Esophagus (tissue), 2 donors: ENCODE results near the gene BNC1. TPM values are rescaled to one million over a fixed set of nuclear protein-coding genes. Genes with fewer than 3 reads are reported as not detected.
A peak's percentile ranks its signal among the peaks of the same experiment; 100 is the strongest.

ENCODE experiments used
- H3K27ac ChIP-seq, 2 donors: one replicate each; pipeline ENCODE4 v1.5.1; 2013; ENCODE audit warnings: low read depth in 2 of 2, mild to moderate bottlenecking in 2 of 2, inconsistent platforms in 1 of 2, low read length in 1 of 2, moderate library complexity in 1 of 2
- H3K27me3 ChIP-seq, 2 donors: one replicate each; pipeline ENCODE4 v1.6.1; 2013; ENCODE audit warnings: low read length in 2 of 2, control low read depth in 1 of 2, mild to moderate bottlenecking in 1 of 2; ENCODE audit not compliant: insufficient read depth in 2 of 2, control insufficient read depth in 1 of 2
- H3K36me3 ChIP-seq, 2 donors: one replicate each; pipeline ENCODE4 v1.6.1; 2013; ENCODE audit warnings: low read length in 1 of 2; ENCODE audit not compliant: control insufficient read depth in 2 of 2, insufficient read depth in 2 of 2
- H3K4me1 ChIP-seq, 2 donors: one replicate each; pipeline ENCODE4 v1.6.1; 2013; ENCODE audit warnings: low read length in 1 of 2; ENCODE audit not compliant: control insufficient read depth in 2 of 2, insufficient read depth in 2 of 2
- H3K4me3 ChIP-seq, 2 donors: one replicate each; pipeline ENCODE4 v1.5.1; 2013; ENCODE audit warnings: low read length in 2 of 2, mild to moderate bottlenecking in 2 of 2, low read depth in 1 of 2, moderate library complexity in 1 of 2
- H3K9me3 ChIP-seq, 2 donors: one replicate each; pipeline ENCODE4 v1.6.1; 2013; ENCODE audit warnings: mild to moderate bottlenecking in 2 of 2, low read depth in 1 of 2, low read length in 1 of 2, moderate library complexity in 1 of 2; ENCODE audit not compliant: control insufficient read depth in 2 of 2, insufficient read depth in 1 of 2
- WGBS, 2 donors: extraction: QIAGEN DNeasy Blood & Tissue Kit; methylation state at CpG; one replicate each; pipeline ENCODE4 v1.1.7; 2013; 5-methylcytosine and 5-hydroxymethylcytosine counted together
- polyA plus RNA-seq, 2 donors: library from polyadenylated mRNA; stranded (reverse); fragments of 200-250 nt; gene quantifications; one replicate each; pipeline ENCODE4 v1.2.3, GENCODE V29; 2013
- donor health status: healthy with polysubstance abuse.
- donor health status: Bipolar disorder and iron deficiency.

BNC1 gene
- 1 to 10 TPM; 7.1 to 7.6 TPM for polyA plus RNA-seq

- Histone ChIP-seq H3K9me3 (peaks cover 0 to 3% of the 10 kb centered on the region in 2 donors), H3K27ac (peak within 1 kb of the TSS; percentile 73 to 75), H3K36me3 (no peaks in the 10 kb centered on the region), H3K27me3 (no peaks in the 10 kb centered on the region), H3K4me3 (peak within 1 kb of the TSS; percentile 51 to 72), H3K4me1 (peaks cover 3 to 12% of the 10 kb centered on the region in 2 donors)
- 3% methylated on average over 51 to 93 of the region's 93 CpGs for WGBS, 2 donors
Measured at GRCh38 chr15:83284559-83285283, at the start of gene BNC1. Gene BNC1 (minus strand): TSS chr15:83284664. CDS start chr15:83284628, 36 bp downstream.

- H3K27me3 ChIP-seq: no peaks in the 10 kb centered on the region
- H3K36me3 ChIP-seq: no peaks in the 10 kb centered on the region
- no peaks in the 10 kb centered on the region for H3K9me3 ChIP-seq
- H3K4me3 ChIP-seq: no peak overlapping the region
- no peaks in the 10 kb centered on the region for H3K4me1 ChIP-seq
- no peak overlapping the region for H3K27ac ChIP-seq
- WGBS, 2 donors: 72 to 76% methylated on average over 4 of the region's 4 CpGs
Measured at GRCh38 chr15:83327041-83327440, 42.6 kb upstream of the BNC1 start.

GRCh38 chr15:83324799-83325198 lies 40.3 kb upstream of the BNC1 start:
- Histone ChIP-seq H3K4me1 (peaks cover 0 to 3% of the 10 kb centered on the region in 2 donors), H3K27ac (no peak overlapping the region), H3K27me3 (no peaks in the 10 kb centered on the region), H3K36me3 (no peaks in the 10 kb centered on the region), H3K9me3 (no peaks in the 10 kb centered on the region), H3K4me3 (no peak overlapping the region)
- 41 to 63% methylated on average over 2 of the region's 2 CpGs for WGBS, 2 donors

- H3K27ac ChIP-seq: no peak overlapping the region
- 56 to 61% methylated on average over 9 of the region's 9 CpGs for WGBS, 2 donors
- H3K4me1 ChIP-seq: peaks cover 0 to 3% of the 10 kb centered on the region in 2 donors
- no peak overlapping the region for H3K4me3 ChIP-seq
- peaks cover 0 to 2% of the 10 kb centered on the region in 2 donors for H3K9me3 ChIP-seq
- no peaks in the 10 kb centered on the region for H3K36me3 ChIP-seq
- no peaks in the 10 kb centered on the region for H3K27me3 ChIP-seq
Measured at GRCh38 chr15:83323296-83323711, 38.8 kb upstream of the BNC1 start.

GRCh38 chr15:83322691-83323090 lies 38.2 kb upstream of the BNC1 start:
- no peak overlapping the region for H3K27ac ChIP-seq

GRCh38 chr15:83322061-83322460 lies 37.6 kb upstream of the BNC1 start:
- H3K4me1 ChIP-seq: peaks cover 0 to 3% of the 10 kb centered on the region in 2 donors
- WGBS, 2 donors: 34 to 44% methylated on average over 6 of the region's 6 CpGs
- no peak overlapping the region for H3K4me3 ChIP-seq
- H3K36me3 ChIP-seq: no peaks in the 10 kb centered on the region
- H3K9me3 ChIP-seq: peaks cover 0 to 2% of the 10 kb centered on the region in 2 donors
- no peaks in the 10 kb centered on the region for H3K27me3 ChIP-seq
- H3K27ac ChIP-seq: no peak overlapping the region

More at GRCh38 chr15:83322691-83323090, 38.2 kb upstream of the BNC1 start:
- Histone ChIP-seq H3K4me3 (no peak overlapping the region), H3K4me1 (peaks cover 0 to 3% of the 10 kb centered on the region in 2 donors), H3K36me3 (no peaks in the 10 kb centered on the region), H3K27me3 (no peaks in the 10 kb centered on the region), H3K9me3 (peaks cover 0 to 2% of the 10 kb centered on the region in 2 donors)
- WGBS, 2 donors: 79 to 85% methylated on average over 3 of the region's 3 CpGs

- Histone ChIP-seq H3K36me3 (no peaks in the 10 kb centered on the region), H3K27me3 (no peaks in the 10 kb centered on the region), H3K9me3 (peaks cover 0 to 2% of the 10 kb centered on the region in 2 donors), H3K4me3 (no peak overlapping the region), H3K27ac (no peak overlapping the region), H3K4me1 (peaks cover 0 to 3% of the 10 kb centered on the region in 2 donors)
Measured at GRCh38 chr15:83320844-83321243, 36.4 kb upstream of the BNC1 start.

- Histone ChIP-seq H3K27me3 (no peaks in the 10 kb centered on the region), H3K36me3 (no peaks in the 10 kb centered on the region), H3K27ac (no peak overlapping the region), H3K9me3 (peaks cover 0 to 2% of the 10 kb centered on the region in 2 donors), H3K4me3 (no peak overlapping the region), H3K4me1 (peaks cover 0 to 3% of the 10 kb centered on the region in 2 donors)
- 62 to 69% methylated on average over 4 of the region's 4 CpGs for WGBS, 2 donors
Measured at GRCh38 chr15:83320404-83320803, 35.9 kb upstream of the BNC1 start.

GRCh38 chr15:83319771-83320170 lies 35.3 kb upstream of the BNC1 start:
- Histone ChIP-seq H3K36me3 (no peaks in the 10 kb centered on the region), H3K27ac (no peak overlapping the region), H3K4me3 (no peak overlapping the region), H3K9me3 (peaks cover 0 to 2% of the 10 kb centered on the region in 2 donors), H3K27me3 (no peaks in the 10 kb centered on the region), H3K4me1 (peaks cover 0 to 3% of the 10 kb centered on the region in 2 donors)
- 64 to 75% methylated on average over 3 of the region's 3 CpGs for WGBS, 2 donors
